H1 (cell line): ENCODE results near the gene SLC20A1.

Source experiments
- CEBPB ChIP-seq: IDR thresholded peaks from 2 replicates; pipeline ENCODE4 v1.6.1; 2012; ENCODE audit warnings: low read depth, low read length
- CTCF ChIP-seq, 3 experiments: IDR thresholded peaks; 1 replicate in 2 of 3; 2 replicates in 1 of 3; pipeline versions ENCODE4 v1.5.1 to v1.6.1; 2011; ENCODE audit warnings: low read length in 3 of 3, mild to moderate bottlenecking in 3 of 3, inconsistent platforms in 2 of 3, low read depth in 1 of 3, moderate library complexity in 1 of 3; ENCODE audit not compliant: insufficient read depth in 1 of 3; ENCODE audit errors: control extremely low read depth in 1 of 3
- JUND ChIP-seq: IDR thresholded peaks from 2 replicates; pipeline ENCODE4 v1.6.1; 2011; ENCODE audit warnings: mild to moderate bottlenecking, improper control_type of control experiment, low read length
- POLR2A ChIP-seq, 2 experiments: IDR thresholded peaks; 1 replicate in 1 of 2; 2 replicates in 1 of 2; pipeline ENCODE4 v1.6.1; 2011; ENCODE audit warnings: low read depth in 2 of 2, low read length in 2 of 2, mild to moderate bottlenecking in 2 of 2; ENCODE audit errors: control extremely low read depth in 1 of 2
- POLR2AphosphoS5 ChIP-seq: IDR thresholded peaks from 2 replicates; pipeline ENCODE4 v1.6.1; 2011; ENCODE audit warnings: low read depth, low read length
- TF ChIP-seq, protein P1 (sequence below): fragments of 300-600 bp; sonication (generic); IDR thresholded peaks from 2 replicates; pipeline ENCODE4 v1.7.1; 2012; ENCODE audit warnings: low read length, moderate library complexity, mild to moderate bottlenecking, inconsistent platforms; ENCODE audit not compliant: insufficient replicate concordance

DNA sequence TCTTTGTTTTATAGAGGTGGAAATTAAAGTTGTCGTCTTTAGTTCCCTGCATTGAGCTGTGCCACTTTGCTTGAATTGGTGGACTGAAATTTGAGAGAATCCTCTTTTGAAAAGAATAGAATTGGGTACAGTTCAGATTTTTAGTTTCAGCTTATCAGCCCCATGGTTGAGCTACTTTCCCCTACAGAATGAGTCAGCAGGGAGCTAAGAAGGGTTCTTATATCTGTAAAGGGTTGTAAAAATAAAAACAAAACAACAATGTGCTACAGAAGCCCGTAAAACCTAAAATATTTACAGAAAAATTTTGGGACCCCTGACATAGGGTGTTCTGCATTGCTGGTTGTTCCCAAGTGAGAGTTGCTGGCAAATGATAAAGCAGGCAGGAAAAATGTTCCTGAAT, 12.6 kb downstream of the SLC20A1 start:
- TF ChIP-seq POLR2AphosphoS5 (no peak), POLR2A (IDR thresholded peaks at IDR 0.05; ENCODE audit: control extremely low read depth in 1 of 2, low read depth in 2 of 2, low read length in 2 of 2) (no peak), CTCF (IDR thresholded peaks at IDR 0.05; ENCODE audit: control extremely low read depth in 1 of 3, insufficient read depth in 1 of 3, low read depth in 1 of 3, low read length in 3 of 3) (no peak), JUND (no peak), CEBPB (no peak)
- TF ChIP-seq, protein P1, sequence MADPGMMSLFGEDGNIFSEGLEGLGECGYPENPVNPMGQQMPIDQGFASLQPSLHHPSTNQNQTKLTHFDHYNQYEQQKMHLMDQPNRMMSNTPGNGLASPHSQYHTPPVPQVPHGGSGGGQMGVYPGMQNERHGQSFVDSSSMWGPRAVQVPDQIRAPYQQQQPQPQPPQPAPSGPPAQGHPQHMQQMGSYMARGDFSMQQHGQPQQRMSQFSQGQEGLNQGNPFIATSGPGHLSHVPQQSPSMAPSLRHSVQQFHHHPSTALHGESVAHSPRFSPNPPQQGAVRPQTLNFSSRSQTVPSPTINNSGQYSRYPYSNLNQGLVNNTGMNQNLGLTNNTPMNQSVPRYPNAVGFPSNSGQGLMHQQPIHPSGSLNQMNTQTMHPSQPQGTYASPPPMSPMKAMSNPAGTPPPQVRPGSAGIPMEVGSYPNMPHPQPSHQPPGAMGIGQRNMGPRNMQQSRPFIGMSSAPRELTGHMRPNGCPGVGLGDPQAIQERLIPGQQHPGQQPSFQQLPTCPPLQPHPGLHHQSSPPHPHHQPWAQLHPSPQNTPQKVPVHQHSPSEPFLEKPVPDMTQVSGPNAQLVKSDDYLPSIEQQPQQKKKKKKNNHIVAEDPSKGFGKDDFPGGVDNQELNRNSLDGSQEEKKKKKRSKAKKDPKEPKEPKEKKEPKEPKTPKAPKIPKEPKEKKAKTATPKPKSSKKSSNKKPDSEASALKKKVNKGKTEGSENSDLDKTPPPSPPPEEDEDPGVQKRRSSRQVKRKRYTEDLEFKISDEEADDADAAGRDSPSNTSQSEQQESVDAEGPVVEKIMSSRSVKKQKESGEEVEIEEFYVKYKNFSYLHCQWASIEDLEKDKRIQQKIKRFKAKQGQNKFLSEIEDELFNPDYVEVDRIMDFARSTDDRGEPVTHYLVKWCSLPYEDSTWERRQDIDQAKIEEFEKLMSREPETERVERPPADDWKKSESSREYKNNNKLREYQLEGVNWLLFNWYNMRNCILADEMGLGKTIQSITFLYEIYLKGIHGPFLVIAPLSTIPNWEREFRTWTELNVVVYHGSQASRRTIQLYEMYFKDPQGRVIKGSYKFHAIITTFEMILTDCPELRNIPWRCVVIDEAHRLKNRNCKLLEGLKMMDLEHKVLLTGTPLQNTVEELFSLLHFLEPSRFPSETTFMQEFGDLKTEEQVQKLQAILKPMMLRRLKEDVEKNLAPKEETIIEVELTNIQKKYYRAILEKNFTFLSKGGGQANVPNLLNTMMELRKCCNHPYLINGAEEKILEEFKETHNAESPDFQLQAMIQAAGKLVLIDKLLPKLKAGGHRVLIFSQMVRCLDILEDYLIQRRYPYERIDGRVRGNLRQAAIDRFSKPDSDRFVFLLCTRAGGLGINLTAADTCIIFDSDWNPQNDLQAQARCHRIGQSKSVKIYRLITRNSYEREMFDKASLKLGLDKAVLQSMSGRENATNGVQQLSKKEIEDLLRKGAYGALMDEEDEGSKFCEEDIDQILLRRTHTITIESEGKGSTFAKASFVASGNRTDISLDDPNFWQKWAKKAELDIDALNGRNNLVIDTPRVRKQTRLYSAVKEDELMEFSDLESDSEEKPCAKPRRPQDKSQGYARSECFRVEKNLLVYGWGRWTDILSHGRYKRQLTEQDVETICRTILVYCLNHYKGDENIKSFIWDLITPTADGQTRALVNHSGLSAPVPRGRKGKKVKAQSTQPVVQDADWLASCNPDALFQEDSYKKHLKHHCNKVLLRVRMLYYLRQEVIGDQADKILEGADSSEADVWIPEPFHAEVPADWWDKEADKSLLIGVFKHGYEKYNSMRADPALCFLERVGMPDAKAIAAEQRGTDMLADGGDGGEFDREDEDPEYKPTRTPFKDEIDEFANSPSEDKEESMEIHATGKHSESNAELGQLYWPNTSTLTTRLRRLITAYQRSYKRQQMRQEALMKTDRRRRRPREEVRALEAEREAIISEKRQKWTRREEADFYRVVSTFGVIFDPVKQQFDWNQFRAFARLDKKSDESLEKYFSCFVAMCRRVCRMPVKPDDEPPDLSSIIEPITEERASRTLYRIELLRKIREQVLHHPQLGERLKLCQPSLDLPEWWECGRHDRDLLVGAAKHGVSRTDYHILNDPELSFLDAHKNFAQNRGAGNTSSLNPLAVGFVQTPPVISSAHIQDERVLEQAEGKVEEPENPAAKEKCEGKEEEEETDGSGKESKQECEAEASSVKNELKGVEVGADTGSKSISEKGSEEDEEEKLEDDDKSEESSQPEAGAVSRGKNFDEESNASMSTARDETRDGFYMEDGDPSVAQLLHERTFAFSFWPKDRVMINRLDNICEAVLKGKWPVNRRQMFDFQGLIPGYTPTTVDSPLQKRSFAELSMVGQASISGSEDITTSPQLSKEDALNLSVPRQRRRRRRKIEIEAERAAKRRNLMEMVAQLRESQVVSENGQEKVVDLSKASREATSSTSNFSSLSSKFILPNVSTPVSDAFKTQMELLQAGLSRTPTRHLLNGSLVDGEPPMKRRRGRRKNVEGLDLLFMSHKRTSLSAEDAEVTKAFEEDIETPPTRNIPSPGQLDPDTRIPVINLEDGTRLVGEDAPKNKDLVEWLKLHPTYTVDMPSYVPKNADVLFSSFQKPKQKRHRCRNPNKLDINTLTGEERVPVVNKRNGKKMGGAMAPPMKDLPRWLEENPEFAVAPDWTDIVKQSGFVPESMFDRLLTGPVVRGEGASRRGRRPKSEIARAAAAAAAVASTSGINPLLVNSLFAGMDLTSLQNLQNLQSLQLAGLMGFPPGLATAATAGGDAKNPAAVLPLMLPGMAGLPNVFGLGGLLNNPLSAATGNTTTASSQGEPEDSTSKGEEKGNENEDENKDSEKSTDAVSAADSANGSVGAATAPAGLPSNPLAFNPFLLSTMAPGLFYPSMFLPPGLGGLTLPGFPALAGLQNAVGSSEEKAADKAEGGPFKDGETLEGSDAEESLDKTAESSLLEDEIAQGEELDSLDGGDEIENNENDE: no peak
